Measurements from ENCODE around the gene IFITM2.

- TF ChIP-seq, protein P1, sequence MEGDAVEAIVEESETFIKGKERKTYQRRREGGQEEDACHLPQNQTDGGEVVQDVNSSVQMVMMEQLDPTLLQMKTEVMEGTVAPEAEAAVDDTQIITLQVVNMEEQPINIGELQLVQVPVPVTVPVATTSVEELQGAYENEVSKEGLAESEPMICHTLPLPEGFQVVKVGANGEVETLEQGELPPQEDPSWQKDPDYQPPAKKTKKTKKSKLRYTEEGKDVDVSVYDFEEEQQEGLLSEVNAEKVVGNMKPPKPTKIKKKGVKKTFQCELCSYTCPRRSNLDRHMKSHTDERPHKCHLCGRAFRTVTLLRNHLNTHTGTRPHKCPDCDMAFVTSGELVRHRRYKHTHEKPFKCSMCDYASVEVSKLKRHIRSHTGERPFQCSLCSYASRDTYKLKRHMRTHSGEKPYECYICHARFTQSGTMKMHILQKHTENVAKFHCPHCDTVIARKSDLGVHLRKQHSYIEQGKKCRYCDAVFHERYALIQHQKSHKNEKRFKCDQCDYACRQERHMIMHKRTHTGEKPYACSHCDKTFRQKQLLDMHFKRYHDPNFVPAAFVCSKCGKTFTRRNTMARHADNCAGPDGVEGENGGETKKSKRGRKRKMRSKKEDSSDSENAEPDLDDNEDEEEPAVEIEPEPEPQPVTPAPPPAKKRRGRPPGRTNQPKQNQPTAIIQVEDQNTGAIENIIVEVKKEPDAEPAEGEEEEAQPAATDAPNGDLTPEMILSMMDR (IDR thresholded peaks at IDR 0.05; ENCODE audit: low read depth, low read length, missing input control) = no peak
- no peak for TF ChIP-seq SP1 (IDR thresholded peaks at IDR 0.05)
These were observed 50.6 kb downstream of the IFITM2 start for GRCh38 chr11:358129-358800.

All from liver (tissue), 3 donors.